Coronary artery (tissue), 2 donors: ENCODE measurements around the gene ITIH2.
A peak's percentile ranks its signal among the peaks of the same experiment; 100 is the strongest.
"Not testable (repeated sequence)": the region's sequence is repeated elsewhere in the genome, so short reads cannot be mapped to it uniquely, and the experiment has no call there.

ENCODE experiments used
- DNase-seq: peaks from one replicate; pipeline ENCODE4 v3.0.0-alpha.2; 2017; ENCODE audit warnings: low spot score
- H3K27ac ChIP-seq, 2 donors: fragments of 200-600 bp; sonication (generic); one replicate each; pipeline ENCODE4 v1.5.1; 2016 to 2019
- H3K4me3 ChIP-seq: fragments of 200-600 bp; sonication (generic); 2 replicates; pipeline ENCODE4 v1.5.1; 2016; ENCODE audit warnings: mild to moderate bottlenecking, moderate library complexity
- CTCF ChIP-seq: fragments of 200-600 bp; sonication (generic); IDR thresholded peaks from one replicate; pipeline ENCODE4 v1.5.1; 2019; ENCODE audit warnings: antibody characterized with exemption

Gene ITIH2

GRCh38 chr10:7666253-7667023 is 36.7 kb upstream of the ITIH2 start, which contains the start of gene ITIH5:
TSS of gene ITIH5 (minus strand) at chr10:7666966. CDS start at chr10:7666892, 74 bp downstream.
- Histone ChIP-seq H3K4me3 (peak within 1 kb of the TSS; percentile 90), H3K27ac (peak within 1 kb of the TSS; percentile 9 to 59)
- no peak for DNase-seq
- TF ChIP-seq CTCF: no peak

- Histone ChIP-seq H3K4me3 (peak overlapping the region; percentile 90), H3K27ac (peak overlapping the region; percentile 9 to 59)
- no peak for DNase-seq
- TF ChIP-seq CTCF: no peak
Observed at GRCh38 chr10:7667262-7668141, 35.6 kb upstream of the ITIH2 start.

- TF ChIP-seq CTCF: no peak
- no peak for DNase-seq
- Histone ChIP-seq H3K4me3 (no peak overlapping the region), H3K27ac (no peak overlapping the region)
Observed at GRCh38 chr10:7670157-7670556, 33.0 kb upstream of the ITIH2 start.

- TF ChIP-seq CTCF: no peak
- Histone ChIP-seq H3K27ac (no peak overlapping the region), H3K4me3 (no peak overlapping the region)
- no peak for DNase-seq
Observed at GRCh38 chr10:7672341-7673134, 30.6 kb upstream of the ITIH2 start.

GRCh38 chr10:7679256-7679655 is 23.9 kb upstream of the ITIH2 start:
- H3K27ac ChIP-seq: no peak overlapping the region
- no peak for TF ChIP-seq CTCF
- no peak for DNase-seq

GRCh38 chr10:7680078-7680477 is 23.0 kb upstream of the ITIH2 start:
- not testable (repeated sequence) for H3K4me3 ChIP-seq, DNase-seq, H3K27ac ChIP-seq

More at GRCh38 chr10:7679256-7679655, 23.9 kb upstream of the ITIH2 start:
- no peak overlapping the region for H3K4me3 ChIP-seq
